WTC11 (cell line): Measurements from ENCODE around the gene ATP9A. TPM values are rescaled to one million over a fixed set of nuclear protein-coding genes. Genes with fewer than 3 reads are reported as not detected.

Source experiments
- ATAC-seq: fragments of 200-7000 bp; cut with Tn5 transposase; 2 replicates; pipeline ENCODE4 v1.10.0; 2021; ENCODE audit warnings: mild to moderate bottlenecking, moderate library complexity
- CTCF ChIA-PET: fragments of 300-600 bp; sonication (Branson Sonifier 250); formaldehyde crosslinking; loops from one replicate; lab custom pipeline; 2021; ENCODE audit warnings: antibody characterized with exemption; lab: Charles Lee
- POLR2A ChIA-PET: fragments of 350-600 bp; sonication (Branson Sonifier 250); formaldehyde crosslinking; loops from one replicate; lab custom pipeline; 2021; ENCODE audit warnings: antibody characterized with exemption; lab: Charles Lee
- DNase-seq: peaks from one replicate; pipeline ENCODE4 v3.0.0; 2021; ENCODE audit warnings: low spot score
- H3K27ac Mint-ChIP-seq: 2 replicates; pipeline ENCODE4 v1.8.0; 2021; ENCODE audit warnings: mixed read lengths
- H3K27me3 Mint-ChIP-seq: 2 replicates; pipeline ENCODE4 v1.8.0; 2021; ENCODE audit warnings: low read depth, mild to moderate bottlenecking, moderate library complexity, mixed read lengths
- H3K36me3 Mint-ChIP-seq: 2 replicates; pipeline ENCODE4 v1.8.0; 2021; ENCODE audit warnings: mixed read lengths
- H3K4me1 Mint-ChIP-seq: 2 replicates; pipeline ENCODE4 v1.8.0; 2022; ENCODE audit warnings: mixed read lengths
- H3K4me3 Mint-ChIP-seq: 2 replicates; pipeline ENCODE4 v1.8.0; 2021; ENCODE audit warnings: mild to moderate bottlenecking, moderate library complexity, mixed read lengths
- H3K9me3 Mint-ChIP-seq: 2 replicates; pipeline ENCODE4 v1.8.0; 2021; ENCODE audit warnings: mixed read lengths
- CDX4 ChIP-seq: fragments of 250-450 bp; sonication (Bioruptor Pico); IDR thresholded peaks from 2 replicates; pipeline ENCODE4 v1.9.0; 2021; ENCODE audit warnings: moderate library complexity, mild to moderate bottlenecking, inconsistent platforms, borderline replicate concordance
- CTCF ChIP-seq: fragments of 200-600 bp; IDR thresholded peaks from 2 replicates; pipeline ENCODE4 v1.8.0; 2022; ENCODE audit warnings: antibody characterized with exemption
- ETV6 ChIP-seq: sonication (generic); formaldehyde crosslinking; IDR thresholded peaks from 2 replicates; pipeline ENCODE4 v1.8.1; 2022; ENCODE audit warnings: mild to moderate bottlenecking, missing genetic modification reagents
- FOXK1 ChIP-seq: sonication (generic); formaldehyde crosslinking; IDR thresholded peaks from 2 replicates; pipeline ENCODE4 v1.8.0; 2022; ENCODE audit warnings: mild to moderate bottlenecking, moderate library complexity, missing genetic modification reagents
- FOXP1 ChIP-seq: sonication (generic); formaldehyde crosslinking; IDR thresholded peaks from 2 replicates; pipeline ENCODE4 v1.8.0; 2022; ENCODE audit warnings: missing genetic modification reagents, mild to moderate bottlenecking, moderate library complexity, borderline replicate concordance
- GABPB1 ChIP-seq: sonication (generic); formaldehyde crosslinking; IDR thresholded peaks from 2 replicates; pipeline ENCODE4 v1.8.1; 2023; ENCODE audit warnings: mild to moderate bottlenecking, missing genetic modification reagents
- HMGA2 ChIP-seq: fragments of 250-450 bp; sonication (Bioruptor Pico); IDR thresholded peaks from 2 replicates; pipeline ENCODE4 v1.4.0; 2021; ENCODE audit warnings: mild to moderate bottlenecking, moderate library complexity
- HMGXB4 ChIP-seq: sonication (generic); formaldehyde crosslinking; IDR thresholded peaks from 2 replicates; pipeline ENCODE4 v1.8.1; 2023; ENCODE audit warnings: mild to moderate bottlenecking, moderate library complexity, missing genetic modification reagents
- IRF2 ChIP-seq: sonication (generic); formaldehyde crosslinking; IDR thresholded peaks from 2 replicates; pipeline ENCODE4 v1.8.0; 2022; ENCODE audit warnings: low read depth, missing genetic modification reagents, borderline replicate concordance
- JUN ChIP-seq: sonication (generic); formaldehyde crosslinking; IDR thresholded peaks from 2 replicates; pipeline ENCODE4 v1.8.0; 2023; ENCODE audit warnings: mild to moderate bottlenecking, missing genetic modification reagents
- MLX ChIP-seq: sonication (generic); formaldehyde crosslinking; IDR thresholded peaks from 2 replicates; pipeline ENCODE4 v1.8.1; 2023; ENCODE audit warnings: mild to moderate bottlenecking, missing genetic modification reagents, moderate library complexity
- SMAD3 ChIP-seq: sonication (generic); formaldehyde crosslinking; IDR thresholded peaks from 2 replicates; pipeline ENCODE4 v1.8.0; 2022; ENCODE audit warnings: missing genetic modification reagents, mild to moderate bottlenecking, borderline replicate concordance
- SP1 ChIP-seq: sonication (generic); formaldehyde crosslinking; conservative IDR thresholded peaks from 2 replicates; pipeline ENCODE4 v1.8.1; 2022; ENCODE audit warnings: missing genetic modification reagents
- TCF7 ChIP-seq: sonication (generic); formaldehyde crosslinking; IDR thresholded peaks from 2 replicates; pipeline ENCODE4 v1.8.0; 2022; ENCODE audit warnings: mild to moderate bottlenecking, low read depth, missing genetic modification reagents, moderate library complexity
- TEAD1 ChIP-seq: sonication (generic); formaldehyde crosslinking; IDR thresholded peaks from 2 replicates; pipeline ENCODE4 v1.8.0; 2022; ENCODE audit warnings: mild to moderate bottlenecking, missing genetic modification reagents
- ZBTB21 ChIP-seq: sonication (generic); formaldehyde crosslinking; IDR thresholded peaks from 2 replicates; pipeline ENCODE4 v1.8.1; 2023; ENCODE audit warnings: mild to moderate bottlenecking, missing genetic modification reagents, borderline replicate concordance
- ZNF281 ChIP-seq: sonication (generic); formaldehyde crosslinking; IDR thresholded peaks from 2 replicates; pipeline ENCODE4 v1.8.0; 2023; ENCODE audit warnings: mild to moderate bottlenecking, missing genetic modification reagents
- ZNF423 ChIP-seq: fragments of 250-450 bp; sonication (Bioruptor Pico); IDR thresholded peaks from 2 replicates; pipeline ENCODE4 v2.1.2; 2022; ENCODE audit warnings: mild to moderate bottlenecking, moderate library complexity
- total RNA-seq: library from RNA; stranded (reverse); gene quantifications from 3 replicates; pipeline ENCODE4 v1.2.3, GENCODE V29; 2021
- TF ChIP-seq, protein P1 (sequence below): sonication (generic); formaldehyde crosslinking; IDR thresholded peaks from 2 replicates; pipeline ENCODE4 v1.8.1; 2022; ENCODE audit warnings: mild to moderate bottlenecking, moderate library complexity, missing genetic modification reagents
- TF ChIP-seq, protein P2 (sequence below): sonication (generic); formaldehyde crosslinking; IDR thresholded peaks from 2 replicates; pipeline ENCODE4 v1.8.0; 2022; ENCODE audit warnings: mild to moderate bottlenecking, missing genetic modification reagents
- TF ChIP-seq, protein P3 (sequence below): sonication (generic); formaldehyde crosslinking; IDR thresholded peaks from 2 replicates; pipeline ENCODE4 v1.8.0; 2022; ENCODE audit warnings: mild to moderate bottlenecking, missing genetic modification reagents

The ATP9A gene
- total RNA-seq, 1 experiment from 2014 or later = 5.0 TPM

GRCh38 chr20:51800872-51801121, 32.6 kb upstream of the ATP9A start:
- peaks cover 44% of the 10 kb centered on the region for H3K4me1 Mint-ChIP-seq
- peaks cover 11% of the 10 kb centered on the region for H3K36me3 Mint-ChIP-seq
- TF ChIP-seq FOXK1 (CRISPR knock-in tag) (no peak), HMGA2 (CRISPR knock-in tag) (no peak), TEAD1 (0 out of 2 replicates have a peak, but pooled peaks have one; percentile 10), IRF2 (CRISPR knock-in tag) (no peak)
- no peaks in the 10 kb centered on the region for H3K27me3 Mint-ChIP-seq
- no peaks in the 10 kb centered on the region for H3K9me3 Mint-ChIP-seq
- H3K4me3 Mint-ChIP-seq = peak overlapping the region; percentile 95
- no peak for ATAC-seq
- CTCF ChIA-PET = interaction anchor here (0.5 to 2.5 kb wide), 47 partner anchors 9 to 870 kb away, joined by 3 to 44 read pairs (median 4); partner anchors contain the start of genes ADNP and ZFP64
- peak; percentile 22 for DNase-seq
- H3K27ac Mint-ChIP-seq = peak overlapping the region; percentile 97
- POLR2A ChIA-PET = interaction anchor here (0.5 to 1.3 kb wide), 2 partner anchors 26 to 305 kb away, joined by 4 read pairs; no protein-coding TSS in a partner anchor

DNA sequence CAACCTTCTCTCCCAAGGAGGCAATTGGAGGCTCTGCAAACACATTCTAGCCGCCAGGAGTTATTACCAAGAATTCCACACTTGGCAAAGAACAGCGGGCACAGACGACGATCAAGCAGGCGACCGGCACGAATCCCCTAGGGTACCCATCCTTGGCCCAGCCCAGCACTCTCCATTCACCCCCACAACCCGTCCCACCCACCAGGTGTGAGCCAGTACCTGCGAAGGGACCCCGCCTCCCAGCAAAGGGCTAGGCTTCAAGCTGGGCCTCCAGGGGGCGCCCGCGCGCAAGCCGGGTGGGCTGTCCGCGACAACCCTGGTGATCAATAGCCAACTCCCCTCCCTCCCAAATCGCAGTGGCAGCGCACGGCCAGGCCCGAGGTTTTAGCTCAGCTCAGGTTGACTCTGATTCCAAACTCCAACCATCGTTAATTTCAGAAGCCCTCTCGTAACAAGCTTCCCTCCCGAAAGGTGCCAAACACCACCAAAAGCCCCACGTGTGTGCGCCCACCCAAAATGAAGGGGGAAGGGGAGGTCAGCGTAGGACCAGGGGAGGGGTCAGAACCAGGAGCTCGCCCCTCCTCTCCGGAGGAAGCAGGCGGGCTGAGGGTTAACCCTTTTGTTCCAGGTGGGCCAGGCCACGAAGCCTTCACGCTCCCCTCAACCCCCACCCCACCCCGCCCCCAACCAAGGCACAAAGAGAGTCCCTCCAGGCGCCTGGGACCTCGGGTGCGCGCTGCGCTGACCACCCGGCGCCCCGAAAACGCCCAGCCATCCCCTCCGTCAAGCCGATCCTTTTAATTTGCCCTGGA, 32.1 kb upstream of the ATP9A start:
- ATAC-seq = peak; percentile 73
- peaks cover 50% of the 10 kb centered on the region for H3K4me1 Mint-ChIP-seq

More for the DNA sequence above, 32.1 kb upstream of the ATP9A start:
- CTCF ChIA-PET = interaction anchor here (0.5 to 2.5 kb wide), 51 partner anchors 9 to 869 kb away, joined by 3 to 44 read pairs (median 4); partner anchors contain the start of genes ADNP and ZFP64
- TF ChIP-seq SP1 (CRISPR knock-in tag) (peak; percentile 54), TCF7 (CRISPR knock-in tag) (no peak), ETV6 (CRISPR knock-in tag) (peak; percentile 69), FOXK1 (CRISPR knock-in tag) (peak; percentile 60; the same call in 1 of the 2 replicates), GABPB1 (CRISPR knock-in tag) (peak; percentile 62), CDX4 (CRISPR knock-in tag) (no peak), FOXP1 (CRISPR knock-in tag) (no peak; the same call in 1 of the 2 replicates), JUN (CRISPR knock-in tag) (no peak), ZNF281 (no peak), ZBTB21 (CRISPR knock-in tag) (0 out of 2 replicates have a peak, but pooled peaks have one; percentile 16), MLX (CRISPR knock-in tag) (no peak), CTCF (peak; percentile 84), SMAD3 (CRISPR knock-in tag) (peak; percentile 42; the same call in 1 of the 2 replicates), ZNF423 (CRISPR knock-in tag) (peak; percentile 83), HMGXB4 (CRISPR knock-in tag) (peak; percentile 2; the same call in 1 of the 2 replicates)
- TF ChIP-seq, protein P1, sequence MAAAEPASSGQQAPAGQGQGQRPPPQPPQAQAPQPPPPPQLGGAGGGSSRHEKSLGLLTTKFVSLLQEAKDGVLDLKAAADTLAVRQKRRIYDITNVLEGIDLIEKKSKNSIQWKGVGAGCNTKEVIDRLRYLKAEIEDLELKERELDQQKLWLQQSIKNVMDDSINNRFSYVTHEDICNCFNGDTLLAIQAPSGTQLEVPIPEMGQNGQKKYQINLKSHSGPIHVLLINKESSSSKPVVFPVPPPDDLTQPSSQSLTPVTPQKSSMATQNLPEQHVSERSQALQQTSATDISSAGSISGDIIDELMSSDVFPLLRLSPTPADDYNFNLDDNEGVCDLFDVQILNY (CRISPR knock-in tag) = peak; percentile 39; the same call in 1 of the 2 replicates
- TF ChIP-seq, protein P2, sequence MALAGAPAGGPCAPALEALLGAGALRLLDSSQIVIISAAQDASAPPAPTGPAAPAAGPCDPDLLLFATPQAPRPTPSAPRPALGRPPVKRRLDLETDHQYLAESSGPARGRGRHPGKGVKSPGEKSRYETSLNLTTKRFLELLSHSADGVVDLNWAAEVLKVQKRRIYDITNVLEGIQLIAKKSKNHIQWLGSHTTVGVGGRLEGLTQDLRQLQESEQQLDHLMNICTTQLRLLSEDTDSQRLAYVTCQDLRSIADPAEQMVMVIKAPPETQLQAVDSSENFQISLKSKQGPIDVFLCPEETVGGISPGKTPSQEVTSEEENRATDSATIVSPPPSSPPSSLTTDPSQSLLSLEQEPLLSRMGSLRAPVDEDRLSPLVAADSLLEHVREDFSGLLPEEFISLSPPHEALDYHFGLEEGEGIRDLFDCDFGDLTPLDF = no peak
- TF ChIP-seq, protein P3, sequence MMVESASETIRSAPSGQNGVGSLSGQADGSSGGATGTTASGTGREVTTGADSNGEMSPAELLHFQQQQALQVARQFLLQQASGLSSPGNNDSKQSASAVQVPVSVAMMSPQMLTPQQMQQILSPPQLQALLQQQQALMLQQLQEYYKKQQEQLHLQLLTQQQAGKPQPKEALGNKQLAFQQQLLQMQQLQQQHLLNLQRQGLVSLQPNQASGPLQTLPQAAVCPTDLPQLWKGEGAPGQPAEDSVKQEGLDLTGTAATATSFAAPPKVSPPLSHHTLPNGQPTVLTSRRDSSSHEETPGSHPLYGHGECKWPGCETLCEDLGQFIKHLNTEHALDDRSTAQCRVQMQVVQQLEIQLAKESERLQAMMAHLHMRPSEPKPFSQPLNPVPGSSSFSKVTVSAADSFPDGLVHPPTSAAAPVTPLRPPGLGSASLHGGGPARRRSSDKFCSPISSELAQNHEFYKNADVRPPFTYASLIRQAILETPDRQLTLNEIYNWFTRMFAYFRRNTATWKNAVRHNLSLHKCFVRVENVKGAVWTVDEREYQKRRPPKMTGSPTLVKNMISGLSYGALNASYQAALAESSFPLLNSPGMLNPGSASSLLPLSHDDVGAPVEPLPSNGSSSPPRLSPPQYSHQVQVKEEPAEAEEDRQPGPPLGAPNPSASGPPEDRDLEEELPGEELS (CRISPR knock-in tag) = peak; percentile 81; the same call in 1 of the 2 replicates
- DNase-seq = peak; percentile 98
- peak overlapping the region; percentile 97 for H3K27ac Mint-ChIP-seq
- H3K36me3 Mint-ChIP-seq = peaks cover 13% of the 10 kb centered on the region
- H3K27me3 Mint-ChIP-seq = no peaks in the 10 kb centered on the region
- no peaks in the 10 kb centered on the region for H3K9me3 Mint-ChIP-seq
- peak overlapping the region; percentile 95 for H3K4me3 Mint-ChIP-seq
- POLR2A ChIA-PET = interaction anchor here (0.5 to 1.3 kb wide), 5 partner anchors 26 to 306 kb away, joined by 3 to 7 read pairs (median 4); no protein-coding TSS in a partner anchor
